ENCODE measurements around the gene OR2F2. TPM values are rescaled to one million over a fixed set of nuclear protein-coding genes. Genes with fewer than 3 reads are reported as not detected.

OR2F2 gene
- total RNA-seq, 2 experiments from 2014 or later = not detected

DNA sequence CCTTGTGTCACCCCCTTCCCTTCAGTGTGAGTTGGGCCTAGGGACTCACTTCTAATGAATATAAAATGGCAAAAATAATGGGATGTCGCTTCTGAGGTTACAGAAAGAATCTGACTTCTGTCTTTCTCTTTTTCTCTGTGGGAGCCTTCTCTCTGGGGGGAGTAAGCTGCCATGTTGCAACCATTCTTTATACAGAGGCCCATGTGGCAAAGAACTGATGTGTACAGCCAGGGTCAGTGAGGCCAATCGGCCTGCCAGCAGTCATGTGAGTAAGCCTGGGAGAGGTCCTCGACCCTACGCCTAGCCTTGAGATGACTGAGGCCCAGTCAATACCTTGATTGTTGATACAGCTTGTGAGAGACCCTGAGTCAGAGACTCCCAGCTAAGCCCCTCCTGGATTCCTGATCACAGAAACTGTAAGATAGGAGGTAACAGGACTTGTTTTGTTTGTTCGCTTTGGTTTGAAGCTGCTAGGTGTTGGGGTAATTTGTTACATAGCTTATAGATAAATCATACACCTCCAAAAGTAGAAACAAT lies 34.7 kb upstream of the OR2F2 start:
- POLR2A ChIA-PET = interaction anchor here (2.2 kb wide), 1 partner anchor 14 kb away, joined by 18 read pairs; no protein-coding TSS in a partner anchor

DNA sequence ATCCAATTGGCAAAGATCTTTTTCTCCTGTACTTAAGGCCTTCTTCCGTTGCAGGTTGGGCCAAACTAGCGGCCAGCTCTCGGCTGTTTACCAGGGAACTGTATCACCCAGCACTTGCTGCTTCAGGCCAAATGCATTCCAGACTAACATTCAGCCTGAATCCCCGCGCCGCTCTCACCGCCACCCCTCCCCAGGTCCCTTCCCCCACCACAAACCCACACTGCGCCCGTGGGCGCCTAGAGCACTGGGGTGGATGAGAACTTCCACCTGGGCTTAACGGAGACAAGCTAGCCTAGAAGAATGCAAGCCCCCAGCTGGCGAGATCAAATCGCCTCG lies 33.7 kb upstream of the OR2F2 start:
- DNase-seq (no peak), ATAC-seq (peak; percentile 14)
- ChIA-PET POLR2A (interaction anchor here (0.7 to 2.2 kb wide), 2 partner anchors 9 to 15 kb away, joined by 4 to 18 read pairs; no protein-coding TSS in a partner anchor), CTCF (interaction anchor here (0.6 to 2.6 kb wide), 20 partner anchors 8 to 1190 kb away, joined by 3 to 21 read pairs (median 4); no protein-coding TSS in a partner anchor)
- Mint-ChIP-seq H3K27me3 (no peaks in the 10 kb centered on the region), H3K36me3 (ENCODE audit: low read depth) (no peaks in the 10 kb centered on the region), H3K9me3 (no peaks in the 10 kb centered on the region), H3K4me1 (ENCODE audit: low read depth) (peaks cover 28% of the 10 kb centered on the region), H3K4me3 (peak overlapping the region; percentile 90), H3K27ac (peak overlapping the region; percentile 92)
- intact Hi-C loops (cut with micrococcal nuclease) = loop anchor here (10.0 kb wide), 1 partner anchor 224 kb away; the partner anchor contains the start of gene OR2A14
- TF ChIP-seq, protein P1, sequence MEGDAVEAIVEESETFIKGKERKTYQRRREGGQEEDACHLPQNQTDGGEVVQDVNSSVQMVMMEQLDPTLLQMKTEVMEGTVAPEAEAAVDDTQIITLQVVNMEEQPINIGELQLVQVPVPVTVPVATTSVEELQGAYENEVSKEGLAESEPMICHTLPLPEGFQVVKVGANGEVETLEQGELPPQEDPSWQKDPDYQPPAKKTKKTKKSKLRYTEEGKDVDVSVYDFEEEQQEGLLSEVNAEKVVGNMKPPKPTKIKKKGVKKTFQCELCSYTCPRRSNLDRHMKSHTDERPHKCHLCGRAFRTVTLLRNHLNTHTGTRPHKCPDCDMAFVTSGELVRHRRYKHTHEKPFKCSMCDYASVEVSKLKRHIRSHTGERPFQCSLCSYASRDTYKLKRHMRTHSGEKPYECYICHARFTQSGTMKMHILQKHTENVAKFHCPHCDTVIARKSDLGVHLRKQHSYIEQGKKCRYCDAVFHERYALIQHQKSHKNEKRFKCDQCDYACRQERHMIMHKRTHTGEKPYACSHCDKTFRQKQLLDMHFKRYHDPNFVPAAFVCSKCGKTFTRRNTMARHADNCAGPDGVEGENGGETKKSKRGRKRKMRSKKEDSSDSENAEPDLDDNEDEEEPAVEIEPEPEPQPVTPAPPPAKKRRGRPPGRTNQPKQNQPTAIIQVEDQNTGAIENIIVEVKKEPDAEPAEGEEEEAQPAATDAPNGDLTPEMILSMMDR (IDR thresholded peaks at IDR 0.05) = no peak

More for the DNA sequence above, 34.7 kb upstream of the OR2F2 start:
- H3K27me3 Mint-ChIP-seq = no peaks in the 10 kb centered on the region
- peak overlapping the region; percentile 25 for H3K27ac Mint-ChIP-seq
- peak overlapping the region; percentile 90 for H3K4me3 Mint-ChIP-seq
- peaks cover 28% of the 10 kb centered on the region for H3K4me1 Mint-ChIP-seq (ENCODE audit: low read depth)
- CTCF ChIA-PET = interaction anchor here (1.3 to 2.6 kb wide), 5 partner anchors 10 to 228 kb away, joined by 3 to 21 read pairs (median 8); no protein-coding TSS in a partner anchor
- H3K9me3 Mint-ChIP-seq = no peaks in the 10 kb centered on the region
- ATAC-seq (no peak), DNase-seq (no peak)
- intact Hi-C loops (cut with micrococcal nuclease) = loop anchor here (10.0 kb wide), 1 partner anchor 225 kb away; the partner anchor contains the start of gene OR2A14
- TF ChIP-seq, protein P1 (IDR thresholded peaks at IDR 0.05) = no peak
- H3K36me3 Mint-ChIP-seq (ENCODE audit: low read depth) = no peaks in the 10 kb centered on the region

DNA sequence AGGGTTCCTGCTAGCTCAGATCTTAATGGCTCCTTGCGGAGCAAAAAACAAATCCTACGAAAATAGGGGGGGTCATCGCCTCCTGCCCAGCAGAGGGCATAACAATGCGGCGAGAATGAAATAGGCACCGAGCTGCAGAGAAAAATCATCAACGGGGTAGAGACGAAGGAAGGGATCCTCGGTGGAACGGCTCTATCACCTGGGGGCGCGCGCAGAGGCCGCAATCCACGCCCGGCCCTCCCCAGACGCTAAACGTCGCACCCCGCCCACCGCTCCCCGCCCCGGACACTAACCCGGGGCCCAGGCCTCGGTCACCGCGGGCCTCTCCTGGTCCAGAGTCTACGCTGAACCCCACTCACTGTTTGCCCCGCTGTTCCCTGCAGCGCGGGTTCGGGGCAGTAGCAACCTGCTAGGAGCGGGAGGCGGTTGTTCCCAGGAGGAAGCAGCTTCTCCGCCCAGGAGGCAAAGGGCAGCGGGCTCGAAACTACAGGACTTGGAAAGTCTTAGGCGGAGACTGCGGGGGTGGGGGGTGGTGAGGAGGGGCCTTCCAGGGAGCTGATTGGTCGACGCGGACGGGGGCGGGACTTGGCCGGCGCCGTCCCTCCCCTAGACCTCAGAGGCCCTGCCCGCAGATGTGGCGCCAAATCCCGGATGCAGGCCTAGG lies 33.2 kb upstream of the OR2F2 start, which contains the start of gene TCAF1:
Gene TCAF1 (minus strand): TSS at position 509 of the 664 bp plus-strand sequence. CDS start 25,568 bp downstream, outside the sequence.
- POLR2A ChIA-PET = interaction anchor here (0.7 to 2.2 kb wide), 3 partner anchors 9 to 16 kb away, joined by 4 to 18 read pairs (median 4); no protein-coding TSS in a partner anchor
- no peaks in the 10 kb centered on the region for H3K9me3 Mint-ChIP-seq
- intact Hi-C loops (cut with micrococcal nuclease) = loop anchor here (10.0 kb wide), 1 partner anchor 223 kb away; the partner anchor contains the start of gene OR2A14
- TF ChIP-seq, protein P1 (IDR thresholded peaks at IDR 0.05) = peak; percentile 30
- H3K4me3 Mint-ChIP-seq = peak within 1 kb of the TSS; percentile 90
- CTCF ChIA-PET = interaction anchor here (0.6 to 2.6 kb wide), 20 partner anchors 8 to 1190 kb away, joined by 3 to 21 read pairs (median 4); no protein-coding TSS in a partner anchor
- ATAC-seq = peak; percentile 93
- DNase-seq = peak; percentile 96
- H3K27ac Mint-ChIP-seq = peak within 1 kb of the TSS; percentile 92
- H3K36me3 Mint-ChIP-seq (ENCODE audit: low read depth) = no peaks in the 10 kb centered on the region
- H3K27me3 Mint-ChIP-seq = no peaks in the 10 kb centered on the region
- H3K4me1 Mint-ChIP-seq (ENCODE audit: low read depth) = peaks cover 30% of the 10 kb centered on the region

DNA sequence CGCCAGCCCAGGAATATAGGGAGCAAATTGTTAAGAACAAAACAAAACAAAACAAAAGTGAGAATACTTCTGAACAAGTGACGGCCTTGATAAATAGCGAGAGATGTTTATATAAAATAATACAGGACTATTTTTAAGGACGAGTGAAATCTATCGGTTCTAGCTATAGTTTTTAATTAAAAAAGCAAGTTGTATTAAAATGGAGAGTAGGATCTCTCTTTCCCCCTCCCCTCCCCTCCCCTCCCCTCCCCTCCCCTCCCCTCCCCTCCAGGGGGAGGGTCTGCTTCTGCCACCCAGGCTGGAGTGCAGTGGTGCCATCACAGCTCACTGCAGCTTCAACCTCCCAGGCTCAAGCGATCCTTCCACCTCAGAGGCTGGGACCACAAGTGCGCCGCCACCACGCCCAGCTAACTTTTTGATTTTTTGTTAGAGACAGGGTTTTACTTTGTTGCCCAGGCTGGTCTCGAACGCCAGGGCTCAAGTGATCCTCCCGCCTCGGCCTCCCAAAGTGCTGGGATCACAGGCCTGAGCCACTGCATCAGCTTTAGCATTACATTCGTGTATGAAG lies 32.6 kb upstream of the OR2F2 start:
- H3K27ac Mint-ChIP-seq = peak overlapping the region; percentile 92

More for the DNA sequence above, 32.6 kb upstream of the OR2F2 start:
- Mint-ChIP-seq H3K36me3 (ENCODE audit: low read depth) (no peaks in the 10 kb centered on the region), H3K4me3 (peak overlapping the region; percentile 90), H3K9me3 (no peaks in the 10 kb centered on the region), H3K4me1 (ENCODE audit: low read depth) (peaks cover 35% of the 10 kb centered on the region), H3K27me3 (no peaks in the 10 kb centered on the region)
- POLR2A ChIA-PET = interaction anchor here (1.2 to 2.2 kb wide), 2 partner anchors 8 to 16 kb away, joined by 4 to 18 read pairs; no protein-coding TSS in a partner anchor
- ATAC-seq = no peak
- intact Hi-C loops (cut with micrococcal nuclease) = loop anchor here (10.0 kb wide), 1 partner anchor 222 kb away; the partner anchor contains the start of gene OR2A14
- CTCF ChIA-PET = interaction anchor here (1.0 to 2.6 kb wide), 12 partner anchors 9 to 226 kb away, joined by 3 to 21 read pairs (median 6); no protein-coding TSS in a partner anchor
- TF ChIP-seq, protein P1 (IDR thresholded peaks at IDR 0.05) = no peak
- DNase-seq = no peak
